DMS53 treated with DMSO at 0.1 percent for 48 hours (cell line): ENCODE results near the gene RAMP3.

Experiments used
- DNase-seq: peaks from one replicate; lab custom pipeline; 2025; ENCODE audit not compliant: unreplicated experiment; lab: John Stamatoyannopoulos, UW

The RAMP3 gene

DNA sequence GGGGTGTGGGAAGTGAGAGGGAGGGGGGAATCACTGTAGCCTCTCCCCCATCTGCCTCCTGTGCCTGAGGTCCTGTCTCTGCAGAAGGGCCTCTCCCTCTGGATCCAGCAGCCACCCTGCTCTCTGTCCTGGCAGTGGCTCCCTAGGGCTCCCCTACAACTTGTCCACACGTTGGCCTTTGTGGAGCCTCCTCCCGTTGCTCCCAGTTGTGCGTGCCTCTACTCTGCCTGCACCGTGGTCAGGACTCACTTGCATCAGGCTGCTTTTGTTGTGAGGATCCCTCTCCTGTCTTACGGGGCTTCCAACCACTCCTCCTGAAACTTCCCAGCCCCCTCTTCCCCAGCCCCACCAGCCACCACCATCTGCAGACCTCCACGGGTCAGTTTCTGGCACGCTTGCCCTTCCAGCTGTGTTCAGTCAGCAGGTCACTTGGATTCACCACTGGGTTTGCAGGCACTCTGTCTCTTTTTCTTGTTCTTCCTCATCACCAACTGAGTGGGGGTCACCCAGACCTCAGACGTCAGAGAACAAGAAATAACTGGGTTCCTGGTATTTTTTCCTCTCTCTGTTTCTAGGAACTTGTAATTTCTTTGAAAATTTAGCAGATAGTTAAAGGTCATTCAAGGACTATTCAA, 62.3 kb downstream of the RAMP3 start:
- no peak for DNase-seq

DNA sequence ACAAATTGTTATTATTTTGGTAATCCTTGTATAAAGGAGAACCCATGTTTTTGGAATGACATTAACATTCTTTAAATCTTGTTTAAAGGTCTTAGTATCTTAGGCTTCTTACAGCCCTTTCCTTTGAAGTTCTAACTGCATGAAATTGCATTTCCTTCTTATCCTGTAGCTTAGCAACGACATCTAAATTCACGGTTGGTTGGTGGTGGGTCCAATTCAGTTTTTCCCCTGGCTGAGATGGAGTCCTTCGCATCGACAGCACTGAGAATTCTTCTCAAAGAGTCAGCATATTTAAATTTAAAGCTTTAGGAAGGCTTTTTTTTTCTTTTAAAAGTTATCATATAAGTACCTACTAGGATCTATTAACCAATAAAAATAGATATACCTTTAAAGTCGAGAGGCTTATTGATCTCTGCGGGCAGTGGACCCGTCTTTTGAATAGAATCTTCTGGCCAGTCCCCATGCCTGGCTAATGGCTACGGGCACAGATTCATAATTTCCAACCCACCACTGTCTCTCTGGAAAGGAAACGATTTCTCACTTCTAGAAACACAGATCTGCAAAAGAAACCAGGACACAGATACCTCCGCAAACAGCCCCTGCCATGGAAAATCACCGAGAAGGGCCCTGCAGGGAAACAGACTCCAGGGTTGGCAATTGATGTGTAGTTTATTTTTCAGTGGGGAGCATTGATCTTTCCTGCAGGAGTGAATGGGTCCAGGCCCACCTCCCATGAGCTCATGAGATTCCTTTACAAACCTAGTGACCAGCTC, 63.4 kb downstream of the RAMP3 start:
- no peak for DNase-seq

DNA sequence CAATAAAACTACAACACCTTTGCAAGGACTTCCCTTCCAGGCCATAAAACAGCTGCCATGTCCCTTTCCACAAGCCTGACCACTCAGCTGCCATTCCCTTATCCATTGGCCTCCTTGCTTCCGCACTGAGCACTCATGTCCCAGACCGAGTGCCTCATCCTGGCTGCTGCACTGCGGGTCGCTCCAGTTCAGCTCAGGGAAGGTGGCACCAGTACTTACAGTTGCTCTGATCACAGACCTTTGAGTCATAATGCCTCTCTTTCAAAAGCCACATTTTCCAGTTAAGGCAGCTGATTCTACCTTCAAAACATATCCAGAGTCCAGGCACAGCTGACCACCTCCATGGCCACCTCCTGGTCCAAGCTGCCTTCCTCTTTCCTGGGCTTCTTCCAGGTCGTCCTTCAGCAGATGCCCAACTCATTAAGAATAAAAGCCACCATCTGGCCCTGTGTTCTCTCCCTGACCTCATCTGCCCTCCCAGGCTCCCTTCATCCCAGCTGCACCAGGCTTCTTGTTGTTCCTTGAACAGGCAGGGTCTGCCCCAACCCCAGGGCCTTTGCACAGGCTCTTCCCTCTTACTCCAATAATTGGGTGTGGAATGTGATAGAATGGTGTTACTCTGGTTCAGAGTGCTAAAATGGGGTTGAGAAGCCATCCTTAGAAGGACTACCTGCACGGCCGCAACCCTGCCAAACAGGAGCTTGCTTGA, 64.5 kb downstream of the RAMP3 start:
- no peak for DNase-seq

DNA sequence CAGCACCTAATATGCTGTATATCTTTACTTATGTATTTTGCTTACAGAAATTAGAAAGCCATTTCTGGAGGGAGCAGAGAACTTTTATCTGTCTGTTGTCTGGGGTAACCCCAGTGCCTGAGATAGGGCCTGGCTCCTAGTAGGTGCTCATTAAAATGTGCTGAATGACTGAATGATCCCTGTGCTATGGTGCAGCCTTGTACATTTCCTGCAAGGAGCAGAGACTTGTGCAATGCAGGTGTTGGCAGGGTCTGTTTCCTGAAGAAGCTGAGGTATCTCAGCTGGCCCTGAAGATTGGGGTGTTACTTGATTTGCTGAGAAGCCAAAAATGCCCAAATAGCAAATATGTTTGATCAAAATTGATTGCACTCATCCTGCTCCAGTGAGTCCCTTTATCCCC, 65.5 kb downstream of the RAMP3 start:
- no peak for DNase-seq

DNA sequence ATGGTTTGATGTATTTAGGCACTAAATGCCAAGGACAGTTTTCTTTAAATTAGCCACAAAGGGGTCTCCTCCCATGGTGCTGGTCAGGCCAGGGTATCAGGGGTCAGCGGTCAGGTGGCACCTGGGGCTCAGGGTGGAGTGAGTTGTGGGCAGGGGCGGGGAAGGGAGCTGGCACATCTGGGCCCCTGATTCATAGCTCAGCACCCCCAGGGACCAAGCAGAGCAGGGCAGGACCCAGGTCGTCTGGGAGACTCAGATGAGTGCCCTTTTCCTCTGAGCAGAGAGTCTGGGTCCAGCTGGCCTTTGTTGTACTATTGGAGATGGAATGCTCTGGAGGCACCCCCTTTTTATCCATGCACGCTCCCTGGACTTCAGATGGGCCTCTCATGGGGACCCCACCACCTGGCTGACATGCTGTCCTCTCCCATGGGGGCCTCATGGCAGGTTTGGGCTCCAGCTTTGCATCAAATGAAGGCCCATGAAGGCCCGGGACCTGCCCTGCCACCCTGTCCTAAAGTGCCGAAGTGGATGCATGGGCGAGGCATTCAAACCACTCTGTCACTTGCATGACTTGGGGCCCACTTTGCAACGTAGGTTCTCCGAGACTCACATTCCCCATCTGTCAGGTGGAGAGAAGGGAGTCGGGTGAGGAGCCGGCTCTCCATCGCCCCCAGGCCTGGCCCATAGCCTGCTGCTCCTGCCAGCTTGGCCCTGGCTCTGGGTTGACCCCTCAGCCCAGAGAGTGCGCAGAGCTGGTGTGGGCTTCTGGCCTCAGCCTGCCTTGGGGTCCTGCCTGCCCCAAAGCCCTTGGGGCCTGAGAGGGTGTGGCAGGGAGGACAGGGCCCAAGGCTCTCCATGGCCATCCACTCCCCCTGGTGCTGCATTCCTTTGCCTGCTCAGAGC, 66.4 kb downstream of the RAMP3 start:
- no peak for DNase-seq

DNA sequence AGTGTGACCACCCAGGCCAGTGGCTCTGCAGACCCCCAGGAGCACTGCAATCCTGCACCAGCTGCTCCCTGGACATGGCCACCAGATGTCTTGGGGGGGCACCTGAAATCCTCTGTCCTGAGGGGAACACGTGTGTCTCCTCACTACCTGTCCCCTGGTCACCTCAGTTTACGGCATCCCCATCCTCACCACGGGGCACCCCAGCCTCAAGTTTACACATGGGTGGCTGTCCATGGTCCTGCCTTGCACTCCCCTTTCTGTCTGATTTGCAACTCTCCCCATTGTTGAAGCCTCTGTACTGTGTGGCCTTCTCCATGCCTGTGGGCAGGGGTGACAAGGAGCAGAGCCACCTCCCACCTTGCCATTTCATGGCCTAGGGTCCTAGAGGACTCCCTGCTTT, 67.2 kb downstream of the RAMP3 start:
- DNase-seq: no peak

DNA sequence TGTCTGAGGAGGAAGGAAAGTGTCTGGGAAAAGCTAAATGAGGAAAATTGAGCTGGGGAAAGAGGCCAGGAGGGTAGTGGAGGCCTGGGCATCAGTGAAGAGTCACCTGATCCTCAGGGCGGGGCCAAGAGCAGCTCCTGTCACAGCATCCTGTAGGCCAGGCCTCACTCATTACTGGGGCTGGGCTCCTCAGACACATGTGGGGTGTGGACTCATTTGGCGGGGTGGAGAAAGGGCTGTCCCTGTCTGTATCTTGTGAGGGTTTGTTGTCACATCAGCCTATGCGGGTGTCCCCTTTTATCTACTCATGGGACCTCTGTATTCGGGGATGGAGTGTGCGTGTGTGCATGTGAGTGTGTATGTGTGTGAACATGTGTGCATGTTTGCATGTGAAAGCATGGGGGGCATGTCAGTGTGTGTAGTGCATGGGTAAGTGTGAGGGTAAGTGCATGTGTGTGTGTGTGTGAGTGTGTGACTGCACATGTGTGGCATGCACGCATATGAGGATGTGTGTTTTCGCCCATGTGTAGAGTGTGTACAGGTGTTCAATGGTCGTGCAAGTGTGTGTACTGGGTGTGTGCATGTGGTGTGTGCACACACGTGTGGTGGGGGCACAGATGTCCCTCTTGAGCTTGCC, 67.8 kb downstream of the RAMP3 start:
- DNase-seq: no peak

DNA sequence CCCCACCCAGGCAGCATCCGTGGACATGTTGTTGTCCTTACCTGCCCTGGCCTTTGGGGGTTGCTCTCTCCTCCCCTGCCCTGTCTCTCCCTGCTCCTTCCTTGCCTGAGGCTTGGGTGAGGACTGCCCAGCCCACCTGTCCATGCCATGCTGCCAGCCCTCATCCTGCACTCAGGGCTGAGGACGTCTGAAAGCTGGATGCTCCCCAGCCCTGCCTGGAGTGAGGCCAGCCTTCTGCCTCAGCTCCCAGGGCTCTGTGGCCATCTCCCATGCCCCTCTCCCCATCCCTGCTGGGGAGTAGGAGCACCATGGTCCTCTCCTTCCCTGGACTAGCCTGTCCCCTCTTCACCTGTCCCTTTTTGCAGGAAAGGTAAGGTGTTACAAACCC, 68.4 kb downstream of the RAMP3 start:
- DNase-seq: no peak

DNA sequence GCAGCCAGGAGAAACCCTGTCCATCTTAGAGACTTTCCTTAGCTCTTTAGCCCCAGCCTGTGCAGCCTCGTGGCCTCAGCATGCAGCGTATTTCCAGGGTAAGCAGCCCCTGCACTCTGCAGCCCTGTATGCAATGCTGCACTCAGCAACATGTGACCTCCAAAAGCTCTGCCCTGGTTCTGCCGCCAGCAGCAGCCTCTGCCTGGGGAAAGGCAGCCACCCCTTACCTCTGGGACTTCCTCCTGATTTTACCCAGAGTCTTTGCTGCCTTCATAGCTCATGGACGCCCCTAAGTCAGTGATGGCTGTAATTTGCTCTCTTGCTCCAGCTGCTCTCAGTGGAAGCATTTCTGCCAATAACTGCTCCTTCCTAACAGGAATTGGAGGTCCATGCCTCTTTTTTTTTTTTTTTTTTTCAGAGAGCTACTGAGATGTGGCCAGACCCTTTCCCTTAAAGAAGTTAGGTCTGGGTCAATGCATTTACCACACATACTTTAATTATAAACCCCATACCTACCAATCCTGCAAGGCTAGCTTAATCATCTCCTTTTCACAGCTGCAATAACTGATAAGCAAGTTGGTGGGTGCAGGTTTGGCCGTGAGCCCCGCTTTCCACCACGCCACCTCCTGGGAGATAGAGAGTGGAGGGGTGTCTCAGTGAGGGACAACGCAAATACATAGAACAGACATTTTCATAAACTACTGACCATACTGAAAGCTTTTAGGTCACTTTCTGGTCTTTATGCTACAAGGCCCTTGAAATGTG, 71.7 kb downstream of the RAMP3 start:
- no peak for DNase-seq

DNA sequence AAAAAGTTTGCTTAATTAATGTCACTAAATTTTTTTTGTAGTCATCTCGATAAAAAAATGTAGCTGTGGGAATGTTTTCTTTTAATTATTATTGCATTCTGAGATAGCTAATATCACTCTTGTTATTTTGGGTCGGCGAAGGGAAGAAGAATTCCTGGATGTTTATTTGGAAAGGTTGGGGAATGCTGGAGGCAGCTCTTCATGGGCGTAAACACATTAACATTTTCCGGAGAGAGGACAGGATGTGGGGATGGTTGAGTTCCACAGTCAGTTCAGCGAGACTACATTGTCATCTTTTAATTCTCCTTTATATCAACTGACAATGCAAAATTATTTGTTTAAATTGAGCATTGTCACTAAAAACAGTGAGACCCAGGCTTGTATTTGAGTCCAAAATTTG, 72.5 kb downstream of the RAMP3 start:
- DNase-seq: no peak

DNA sequence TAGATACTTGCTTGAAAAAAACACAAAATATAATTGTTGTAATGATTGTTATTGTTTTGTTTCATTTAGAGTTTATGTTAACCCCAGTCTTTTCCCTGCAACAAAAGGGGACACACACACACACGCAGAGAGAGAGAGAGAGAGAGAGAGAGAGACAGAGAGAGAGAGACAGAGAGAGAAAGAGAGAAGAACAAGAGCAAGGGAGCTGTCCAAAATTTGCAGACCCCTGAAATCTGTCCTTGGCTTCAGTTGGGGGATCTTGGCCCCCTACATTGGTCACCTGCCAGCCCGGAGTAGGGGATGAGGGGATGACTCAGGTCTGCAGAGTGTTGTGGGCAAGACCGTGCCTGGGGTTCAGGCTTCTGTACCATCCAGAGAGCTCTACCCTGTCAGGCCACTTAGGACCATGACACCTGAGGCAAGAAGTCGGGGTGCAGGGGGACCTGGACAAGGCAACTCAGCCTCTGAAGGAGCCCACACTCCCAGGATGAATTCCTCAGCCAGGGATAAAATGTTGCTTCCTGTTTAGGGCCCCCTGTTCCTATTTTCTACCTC, 73.1 kb downstream of the RAMP3 start:
- DNase-seq: no peak

DNA sequence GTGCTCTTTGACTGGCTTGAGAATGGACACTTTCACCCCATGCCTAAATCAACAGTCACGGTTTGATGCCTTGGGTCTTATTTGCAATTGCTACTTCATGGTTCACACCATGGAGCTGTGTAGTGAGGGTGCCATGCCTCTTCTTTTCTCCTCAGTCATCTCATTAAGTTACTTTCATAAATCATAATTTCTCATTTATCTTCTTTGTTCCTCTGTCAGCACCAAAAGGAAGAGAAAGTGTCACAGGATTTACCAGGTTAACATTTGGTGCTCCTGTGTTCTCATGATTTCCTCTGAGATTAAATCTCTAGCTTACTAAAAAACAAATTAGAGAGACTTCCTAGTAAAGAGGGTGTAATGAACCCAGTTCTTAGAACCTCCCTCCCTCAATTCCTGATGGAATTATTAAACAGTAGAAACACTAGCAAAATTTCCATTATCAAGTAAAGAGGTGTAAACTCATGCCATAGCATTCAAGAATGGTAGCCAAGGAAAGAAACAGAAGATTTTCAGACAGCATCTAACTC, 75.7 kb downstream of the RAMP3 start:
- DNase-seq: no peak
